ENCODE measurements around the gene NID2. TPM values are rescaled to one million over a fixed set of nuclear protein-coding genes. Genes with fewer than 3 reads are reported as not detected.

The NID2 gene
- total RNA-seq, 4 donors from 2014 or later = 1.9 to 5.6 (median 4.3) TPM

DNA sequence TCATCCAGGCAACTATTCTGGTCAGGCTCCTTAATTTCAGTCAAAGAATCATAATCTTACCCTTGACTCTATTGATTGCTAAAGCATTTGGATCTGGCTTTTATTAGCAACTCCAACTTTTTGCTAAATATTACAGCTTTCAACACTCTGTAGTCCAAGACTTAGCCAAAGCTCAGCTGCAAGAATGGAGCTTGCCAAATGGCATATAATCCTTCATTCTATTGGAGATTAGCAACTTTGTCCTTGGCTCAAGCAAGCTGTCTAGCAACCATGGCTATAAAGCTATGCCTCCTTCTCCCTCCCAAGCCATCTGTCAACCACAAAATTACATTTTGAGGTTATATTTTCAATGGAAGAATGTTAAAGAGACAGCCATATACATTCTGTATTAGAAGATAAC is 23.1 kb upstream of the NID2 start:
- Histone ChIP-seq H3K27ac (no peak overlapping the region), H3K36me3 (no peaks in the 10 kb centered on the region), H3K4me1 (no peaks in the 10 kb centered on the region), H3K4me3 (no peak overlapping the region), H3K9me3 (no peaks in the 10 kb centered on the region), H3K27me3 (no peaks in the 10 kb centered on the region)
- intact Hi-C loops (cut with DNase I; ENCODE audit: low total_unique reads) = no loop called here
- ATAC-seq (no peak), DNase-seq (no peak)
- in situ Hi-C loops (cut with MboI; ENCODE audit: low sequenced_read_pairs in 4 of 4) = no loop called here
- TF ChIP-seq CTCF (IDR thresholded peaks at IDR 0.05 in 4 of 5, conservative IDR thresholded peaks at IDR 0.05 in 1 of 5) (no peak), POLR2A (IDR thresholded peaks at IDR 0.05) (no peak)

DNA sequence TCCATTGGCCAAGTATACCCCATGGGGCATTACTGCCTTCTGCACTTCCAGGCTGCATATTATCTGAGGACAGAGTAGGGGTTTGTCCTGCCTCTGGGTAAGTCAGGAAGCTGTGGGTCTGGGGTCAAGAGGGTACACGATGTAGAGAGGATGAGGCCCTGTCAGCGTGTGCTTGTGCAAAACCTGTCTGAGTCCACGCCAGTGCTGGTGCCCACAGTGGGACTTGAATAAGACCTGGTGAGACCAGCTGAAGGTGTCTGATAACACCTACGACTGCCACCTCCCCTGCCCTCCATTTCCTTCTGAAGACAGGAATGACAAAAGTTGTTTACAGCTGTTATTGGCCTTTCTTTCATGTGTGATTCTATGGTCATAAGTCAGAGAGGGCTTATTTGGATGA is 22.1 kb upstream of the NID2 start:
- in situ Hi-C loops (cut with MboI; ENCODE audit: low sequenced_read_pairs in 4 of 4) = no loop called here
- intact Hi-C loops (cut with DNase I; ENCODE audit: low total_unique reads) = no loop called here
- H3K27me3 ChIP-seq = no peaks in the 10 kb centered on the region
- TF ChIP-seq CTCF (IDR thresholded peaks at IDR 0.05 in 4 of 5, conservative IDR thresholded peaks at IDR 0.05 in 1 of 5) = no peak
- no peak for TF ChIP-seq POLR2A (IDR thresholded peaks at IDR 0.05)
- no peak overlapping the region for H3K27ac ChIP-seq
- ATAC-seq (no peak), DNase-seq (no peak)
- H3K4me3 ChIP-seq = no peak overlapping the region
- no peaks in the 10 kb centered on the region for H3K36me3 ChIP-seq
- H3K4me1 ChIP-seq = no peaks in the 10 kb centered on the region
- H3K9me3 ChIP-seq = no peaks in the 10 kb centered on the region

- no peak overlapping the region for H3K27ac ChIP-seq
- no peaks in the 10 kb centered on the region for H3K27me3 ChIP-seq
- intact Hi-C loops (cut with DNase I; ENCODE audit: low total_unique reads) (no loop called here), in situ Hi-C loops (cut with MboI; ENCODE audit: low sequenced_read_pairs in 4 of 4) (no loop called here)
- TF ChIP-seq CTCF (IDR thresholded peaks at IDR 0.05 in 4 of 5, conservative IDR thresholded peaks at IDR 0.05 in 1 of 5) (no peak), POLR2A (IDR thresholded peaks at IDR 0.05) (no peak)
- no peaks in the 10 kb centered on the region for H3K9me3 ChIP-seq
- DNase-seq = no peak
- H3K4me3 ChIP-seq = no peak overlapping the region
- no peaks in the 10 kb centered on the region for H3K36me3 ChIP-seq
- H3K4me1 ChIP-seq = no peaks in the 10 kb centered on the region
- ATAC-seq = no peak
Measured at GRCh38 chr14:52089218-52089617, 20.4 kb upstream of the NID2 start.

DNA sequence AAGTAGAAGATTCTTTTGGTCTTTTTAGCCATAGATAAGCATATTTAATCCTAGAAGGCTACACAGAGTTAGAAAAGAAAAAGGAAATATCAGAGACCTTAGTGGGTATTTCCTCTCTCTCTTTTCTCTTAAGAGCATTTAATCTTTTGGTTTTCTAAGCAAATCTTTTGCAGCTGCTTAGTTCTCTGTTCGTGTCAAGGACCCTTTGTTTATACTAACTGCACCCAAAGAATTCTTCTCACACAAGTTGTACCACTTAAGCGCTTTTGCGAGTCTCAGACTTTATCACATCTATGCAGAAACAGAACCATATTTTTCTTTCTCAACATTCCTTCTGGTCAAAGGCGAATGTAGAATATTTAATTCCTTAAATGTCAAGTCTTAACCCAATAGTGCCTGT is 17.9 kb upstream of the NID2 start:
- DNase-seq (no peak), ATAC-seq (no peak)
- in situ Hi-C loops (cut with MboI; ENCODE audit: low sequenced_read_pairs in 4 of 4) = no loop called here
- Histone ChIP-seq H3K36me3 (no peaks in the 10 kb centered on the region), H3K27me3 (no peaks in the 10 kb centered on the region), H3K9me3 (no peaks in the 10 kb centered on the region), H3K4me1 (no peaks in the 10 kb centered on the region), H3K4me3 (no peak overlapping the region), H3K27ac (no peak overlapping the region)
- intact Hi-C loops (cut with DNase I; ENCODE audit: low total_unique reads) = no loop called here
- no peak for TF ChIP-seq CTCF (IDR thresholded peaks at IDR 0.05 in 4 of 5, conservative IDR thresholded peaks at IDR 0.05 in 1 of 5)

DNA sequence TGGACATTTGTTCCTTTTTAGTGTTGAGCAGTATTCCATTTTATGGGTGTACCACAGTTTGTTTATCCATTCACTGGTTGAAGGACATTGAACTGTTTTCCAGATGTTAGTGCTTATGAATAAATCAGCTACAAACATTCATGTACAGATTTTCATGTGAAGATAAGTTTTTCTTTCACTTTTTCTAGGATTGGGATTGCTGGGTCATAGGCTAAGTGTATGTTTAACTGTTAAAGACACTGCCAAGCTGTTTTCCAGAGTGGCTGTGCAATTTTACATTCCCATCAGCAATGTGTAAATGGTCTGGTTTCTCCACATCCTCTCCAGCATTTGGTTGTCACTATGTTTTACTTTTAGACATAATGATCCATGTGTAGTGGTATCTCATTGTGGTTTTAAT is 14.0 kb upstream of the NID2 start:
- intact Hi-C loops (cut with DNase I; ENCODE audit: low total_unique reads) = no loop called here
- no peak for TF ChIP-seq CTCF (IDR thresholded peaks at IDR 0.05 in 4 of 5, conservative IDR thresholded peaks at IDR 0.05 in 1 of 5)

More for the DNA sequence above, 14.0 kb upstream of the NID2 start:
- H3K4me1 ChIP-seq = no peaks in the 10 kb centered on the region
- in situ Hi-C loops (cut with MboI; ENCODE audit: low sequenced_read_pairs in 4 of 4) = no loop called here
- H3K36me3 ChIP-seq = no peaks in the 10 kb centered on the region
- H3K4me3 ChIP-seq = no peak overlapping the region
- no peak overlapping the region for H3K27ac ChIP-seq
- ATAC-seq (no peak), DNase-seq (no peak)
- no peaks in the 10 kb centered on the region for H3K27me3 ChIP-seq
- H3K9me3 ChIP-seq = no peaks in the 10 kb centered on the region

Data from gastrocnemius medialis (tissue), 4 donors.